Measurements from ENCODE around the gene ZNF683. TPM values are rescaled to one million over a fixed set of nuclear protein-coding genes. Genes with fewer than 3 reads are reported as not detected.

The ZNF683 gene
- total RNA-seq, 4 donors from 2014 or later = not detected

- Histone ChIP-seq H3K4me3 (no peak overlapping the region), H3K4me1 (no peaks in the 10 kb centered on the region)
- WGBS, 2 donors = 29 to 38% methylated on average over 2 of the region's 2 CpGs
Observed at GRCh38 chr1:26373789-26374188, 1.2 kb upstream of the ZNF683 start.

GRCh38 chr1:26373281-26373680, 731 bp upstream of the ZNF683 start:
- 76 to 89% methylated on average over 4 of the region's 4 CpGs for WGBS, 2 donors
- Histone ChIP-seq H3K4me3 (no peak overlapping the region), H3K4me1 (no peaks in the 10 kb centered on the region), H3K36me3 (no peaks in the 10 kb centered on the region), H3K9me3 (peaks cover 0 to 5% (median 0%) of the 10 kb centered on the region in 4 donors), H3K27me3 (peaks cover 0 to 7% of the 10 kb centered on the region in 2 donors), H3K27ac (no peak overlapping the region)
- DNase-seq (ENCODE audit: low spot score in 2 of 2) = no peak
- TF ChIP-seq EP300 (IDR thresholded peaks at IDR 0.05) (no peak), POLR2A (IDR thresholded peaks at IDR 0.05) (no peak), CTCF (IDR thresholded peaks at IDR 0.05) (no peak)

More at GRCh38 chr1:26373789-26374188, 1.2 kb upstream of the ZNF683 start:
- peaks cover 0 to 7% of the 10 kb centered on the region in 2 donors for H3K27me3 ChIP-seq
- TF ChIP-seq POLR2A (IDR thresholded peaks at IDR 0.05) (no peak), EP300 (IDR thresholded peaks at IDR 0.05) (no peak), CTCF (IDR thresholded peaks at IDR 0.05) (no peak)
- H3K27ac ChIP-seq = no peak overlapping the region
- DNase-seq (ENCODE audit: low spot score in 2 of 2) = no peak
- no peaks in the 10 kb centered on the region for H3K36me3 ChIP-seq
- peaks cover 0 to 5% (median 0%) of the 10 kb centered on the region in 4 donors for H3K9me3 ChIP-seq

- H3K36me3 ChIP-seq = no peaks in the 10 kb centered on the region
- H3K4me3 ChIP-seq = no peak overlapping the region
- H3K9me3 ChIP-seq = peaks cover 0 to 5% (median 0%) of the 10 kb centered on the region in 4 donors
- no peak for DNase-seq (ENCODE audit: low spot score in 2 of 2)
- H3K27ac ChIP-seq = no peak overlapping the region
- TF ChIP-seq CTCF (IDR thresholded peaks at IDR 0.05) (no peak), EP300 (IDR thresholded peaks at IDR 0.05) (no peak), POLR2A (IDR thresholded peaks at IDR 0.05) (no peak)
- no peaks in the 10 kb centered on the region for H3K4me1 ChIP-seq
- WGBS, 2 donors = 70 to 80% methylated on average over 5 of the region's 5 CpGs
- H3K27me3 ChIP-seq = peaks cover 0 to 15% of the 10 kb centered on the region in 2 donors
Observed at GRCh38 chr1:26372039-26372438, 511 bp downstream of the ZNF683 start.

GRCh38 chr1:26370591-26371382, 1.8 kb downstream of the ZNF683 start:
- H3K4me3 ChIP-seq = no peak overlapping the region
- TF ChIP-seq POLR2A (IDR thresholded peaks at IDR 0.05) (no peak), CTCF (IDR thresholded peaks at IDR 0.05) (no peak), EP300 (IDR thresholded peaks at IDR 0.05) (no peak)
- DNase-seq (ENCODE audit: low spot score in 2 of 2) = no peak
- no peaks in the 10 kb centered on the region for H3K4me1 ChIP-seq
- H3K27me3 ChIP-seq = peaks cover 0 to 9% of the 10 kb centered on the region in 2 donors
- no peak overlapping the region for H3K27ac ChIP-seq
- no peaks in the 10 kb centered on the region for H3K36me3 ChIP-seq
- 56 to 63% methylated on average over 6 of the region's 6 CpGs for WGBS, 2 donors
- H3K9me3 ChIP-seq = peaks cover 0 to 5% (median 0%) of the 10 kb centered on the region in 4 donors

- peaks cover 0 to 5% (median 0%) of the 10 kb centered on the region in 4 donors for H3K9me3 ChIP-seq
- WGBS, 2 donors = 85 to 92% methylated on average over 3 of the region's 3 CpGs
- TF ChIP-seq CTCF (IDR thresholded peaks at IDR 0.05) (no peak), EP300 (IDR thresholded peaks at IDR 0.05) (no peak), POLR2A (IDR thresholded peaks at IDR 0.05) (no peak)
- H3K27ac ChIP-seq = no peak overlapping the region
- no peak for DNase-seq (ENCODE audit: low spot score in 2 of 2)
- H3K4me3 ChIP-seq = no peak overlapping the region
- no peaks in the 10 kb centered on the region for H3K4me1 ChIP-seq
- H3K36me3 ChIP-seq = no peaks in the 10 kb centered on the region
- H3K27me3 ChIP-seq = peaks cover 0 to 27% of the 10 kb centered on the region in 2 donors
Observed at GRCh38 chr1:26368486-26368885, 4.1 kb downstream of the ZNF683 start.

Data from tibial nerve (tissue), 4 donors.